PC-9 (cell line): Measurements from ENCODE around the gene ALKBH7. TPM values are rescaled to one million over a fixed set of nuclear protein-coding genes. Genes with fewer than 3 reads are reported as not detected.

Experiments used
- BruUV-seq: library from RNA; stranded (reverse); fragments of 400-500 nt; replicated peaks from 2 replicates; lab custom pipeline; 2021; lab: Mats Ljungman, UMichigan
- CTCF ChIA-PET: fragments of 300-600 bp; sonication (Branson Sonifier 250); formaldehyde crosslinking; loops from one replicate; lab custom pipeline; 2022; ENCODE audit warnings: antibody characterized with exemption; lab: Charles Lee
- POLR2A ChIA-PET: fragments of 300-600 bp; sonication (Branson Sonifier 250); formaldehyde crosslinking; loops from one replicate; lab custom pipeline; 2022; ENCODE audit warnings: antibody characterized with exemption; ENCODE audit not compliant: unreplicated experiment; lab: Charles Lee
- DNase-seq, 2 experiments: peaks; one replicate each; pipeline versions ENCODE4 v3.0.0 to v3.0.0-alpha.2; 2015 to 2022; ENCODE audit warnings: mixed read lengths in 1 of 2
- H2AFZ ChIP-seq: fragments of 200-600 bp; sonication (generic); 2 replicates; pipeline ENCODE4 v1.8.1; 2017; ENCODE audit warnings: antibody characterized with exemption
- H3F3A ChIP-seq: fragments of 200-600 bp; sonication (generic); 2 replicates; pipeline ENCODE4 v1.8.1; 2017; ENCODE audit warnings: antibody characterized with exemption, mild to moderate bottlenecking, low read depth; ENCODE audit not compliant: insufficient read depth
- H3K27ac ChIP-seq: fragments of 200-600 bp; sonication (generic); 2 replicates; pipeline ENCODE4 v1.6.1; 2016; ENCODE audit warnings: mixed run types
- H3K27me3 ChIP-seq: fragments of 200-600 bp; sonication (generic); 2 replicates; pipeline ENCODE4 v1.6.1; 2016; ENCODE audit warnings: low read depth, mixed run types; ENCODE audit not compliant: insufficient read depth
- H3K36me3 ChIP-seq: fragments of 200-600 bp; sonication (generic); 2 replicates; pipeline ENCODE4 v1.6.1; 2016; ENCODE audit warnings: low read depth, mixed run types
- H3K4me1 ChIP-seq: fragments of 200-600 bp; sonication (generic); replicated peaks from 2 replicates; pipeline ENCODE4 v1.6.1; 2016; ENCODE audit warnings: mixed run types; ENCODE audit not compliant: insufficient read depth
- H3K4me2 ChIP-seq: fragments of 200-600 bp; sonication (generic); 2 replicates; pipeline ENCODE4 v1.6.1; 2017; ENCODE audit warnings: mixed run types
- H3K4me3 ChIP-seq: fragments of 200-600 bp; sonication (generic); 2 replicates; pipeline ENCODE4 v1.6.1; 2016; ENCODE audit warnings: mixed run types
- H3K79me2 ChIP-seq: fragments of 200-600 bp; sonication (generic); 2 replicates; pipeline ENCODE4 v1.6.1; 2017; ENCODE audit warnings: low read depth, mixed run types
- H3K9me2 ChIP-seq: fragments of 200-600 bp; sonication (generic); 2 replicates; pipeline ENCODE4 v1.8.1; 2017; ENCODE audit warnings: mild to moderate bottlenecking; ENCODE audit not compliant: insufficient read depth
- H3K9me3 ChIP-seq: fragments of 200-600 bp; sonication (generic); 2 replicates; pipeline ENCODE4 v1.8.1; 2016; ENCODE audit warnings: low read depth; ENCODE audit not compliant: insufficient read depth
- H4K20me1 ChIP-seq: fragments of 200-600 bp; sonication (generic); 2 replicates; pipeline ENCODE4 v1.8.1; 2017; ENCODE audit not compliant: insufficient read depth
- EZH2 ChIP-seq: fragments of 200-600 bp; sonication (generic); IDR thresholded peaks from 2 replicates; pipeline ENCODE4 v1.8.0; 2017; ENCODE audit warnings: antibody characterized with exemption, low read depth
- intact Hi-C: fragments of 100-400 bp; cut with micrococcal nuclease; formaldehyde crosslinking; loops from one replicate; pipeline ENCODE4 v1.10.0; 2022; ENCODE audit not compliant: unreplicated experiment
- total RNA-seq: library from RNA; stranded (reverse); gene quantifications from 2 replicates; pipeline ENCODE4 v1.2.3, GENCODE V29; 2021
- TF ChIP-seq, protein P1 (sequence below): fragments of 200-600 bp; sonication (generic); conservative IDR thresholded peaks from 2 replicates; pipeline ENCODE4 v1.6.1; 2017; ENCODE audit warnings: mixed run types, antibody characterized with exemption, mild to moderate bottlenecking, moderate library complexity

Gene ALKBH7
- total RNA-seq, 1 experiment from 2014 or later: 53.6 TPM

DNA sequence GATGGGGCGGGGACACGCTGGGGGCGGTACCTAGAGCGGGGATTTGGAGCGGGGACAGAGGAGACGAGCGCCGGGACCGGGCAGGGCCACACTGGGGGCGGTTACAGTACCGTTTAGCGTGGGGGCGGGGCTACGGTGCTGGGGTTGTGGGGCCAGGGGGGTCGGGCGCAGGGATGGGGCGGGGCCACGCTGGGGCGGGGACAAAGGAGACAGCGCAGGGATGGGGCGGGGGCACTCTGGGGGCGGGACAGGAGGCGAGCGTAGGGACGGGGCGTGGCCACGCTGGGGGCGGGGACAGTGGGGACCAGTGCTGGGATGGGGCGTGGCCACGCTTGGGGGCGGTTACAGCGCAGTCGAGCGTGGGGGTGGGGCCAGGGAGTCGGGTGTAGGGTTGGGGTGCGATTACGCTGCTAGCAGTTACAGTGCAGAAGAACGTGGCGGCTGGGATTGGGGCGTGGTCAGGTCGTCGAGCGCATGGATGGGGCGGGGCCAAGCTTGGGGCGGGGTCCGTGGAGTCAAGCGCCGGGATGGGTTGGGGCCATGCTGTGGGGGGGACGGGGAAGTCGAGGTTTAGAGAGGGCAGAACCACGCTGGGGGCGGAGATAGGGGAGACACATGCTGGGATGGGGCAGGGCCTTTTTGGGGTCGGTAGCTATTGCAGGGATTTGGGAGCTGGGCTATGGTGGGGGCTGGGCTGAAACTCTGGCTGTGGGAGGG lies 660 bp downstream of the ALKBH7 start:
- Histone ChIP-seq H3F3A (0 out of 2 replicates have a peak, but pooled peaks cover 3% of the 10 kb centered on the region), H3K9me3 (no peaks in the 10 kb centered on the region), H3K27me3 (no peaks in the 10 kb centered on the region), H3K4me2 (peak overlapping the region; percentile 74), H3K36me3 (no peaks in the 10 kb centered on the region), H2AFZ (peak overlapping the region; percentile 80), H3K27ac (peak overlapping the region; percentile 79), H3K4me3 (peak overlapping the region; percentile 90), H4K20me1 (no peaks in the 10 kb centered on the region), H3K9me2 (no peaks in the 10 kb centered on the region), H3K79me2 (no peaks in the 10 kb centered on the region), H3K4me1 (no peaks in the 10 kb centered on the region)
- BruUV-seq: no TSS peak
- CTCF ChIA-PET: no interaction called here
- TF ChIP-seq, protein P1, sequence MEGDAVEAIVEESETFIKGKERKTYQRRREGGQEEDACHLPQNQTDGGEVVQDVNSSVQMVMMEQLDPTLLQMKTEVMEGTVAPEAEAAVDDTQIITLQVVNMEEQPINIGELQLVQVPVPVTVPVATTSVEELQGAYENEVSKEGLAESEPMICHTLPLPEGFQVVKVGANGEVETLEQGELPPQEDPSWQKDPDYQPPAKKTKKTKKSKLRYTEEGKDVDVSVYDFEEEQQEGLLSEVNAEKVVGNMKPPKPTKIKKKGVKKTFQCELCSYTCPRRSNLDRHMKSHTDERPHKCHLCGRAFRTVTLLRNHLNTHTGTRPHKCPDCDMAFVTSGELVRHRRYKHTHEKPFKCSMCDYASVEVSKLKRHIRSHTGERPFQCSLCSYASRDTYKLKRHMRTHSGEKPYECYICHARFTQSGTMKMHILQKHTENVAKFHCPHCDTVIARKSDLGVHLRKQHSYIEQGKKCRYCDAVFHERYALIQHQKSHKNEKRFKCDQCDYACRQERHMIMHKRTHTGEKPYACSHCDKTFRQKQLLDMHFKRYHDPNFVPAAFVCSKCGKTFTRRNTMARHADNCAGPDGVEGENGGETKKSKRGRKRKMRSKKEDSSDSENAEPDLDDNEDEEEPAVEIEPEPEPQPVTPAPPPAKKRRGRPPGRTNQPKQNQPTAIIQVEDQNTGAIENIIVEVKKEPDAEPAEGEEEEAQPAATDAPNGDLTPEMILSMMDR: no peak
- no peak for TF ChIP-seq EZH2
- DNase-seq: peak; percentile 79 to 95
- POLR2A ChIA-PET: interaction anchor here (0.5 to 1.0 kb wide), 7 partner anchors 12 to 458 kb away, joined by 3 to 18 read pairs (median 5); partner anchors contain the start of gene CLPP
- intact Hi-C loops: loop anchor here (1.0 kb wide), 1 partner anchor 20 kb away; the partner anchor contains the start of gene GTF2F1

DNA sequence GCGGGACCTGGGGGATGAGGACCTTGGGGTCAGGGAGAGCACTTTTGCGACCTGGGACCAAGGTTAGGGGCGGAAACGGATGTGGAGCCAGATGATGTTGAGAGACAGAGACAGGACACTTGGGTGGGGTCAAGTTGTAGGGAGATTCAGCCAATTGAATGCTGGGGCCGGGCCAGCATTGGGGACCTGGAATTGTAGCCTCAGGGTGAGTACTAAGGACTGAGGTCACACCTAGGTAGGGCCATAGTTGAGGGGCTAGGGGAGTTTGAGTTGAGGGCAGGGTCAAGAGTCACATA lies 1.2 kb downstream of the ALKBH7 start:
- H3K4me2 ChIP-seq: peak overlapping the region; percentile 74
- DNase-seq: no peak
- CTCF ChIA-PET: no interaction called here
- H3K27ac ChIP-seq: no peak overlapping the region
- TF ChIP-seq EZH2: no peak
- TF ChIP-seq, protein P1: no peak
- intact Hi-C loops: loop anchor here (1.0 kb wide), 1 partner anchor 20 kb away; the partner anchor contains the start of gene GTF2F1
- H3K79me2 ChIP-seq: no peaks in the 10 kb centered on the region
- H3K4me3 ChIP-seq: peak overlapping the region; percentile 51; the same call in 1 of the 2 replicates
- H3K4me1 ChIP-seq: no peaks in the 10 kb centered on the region
- BruUV-seq: no TSS peak
- no peaks in the 10 kb centered on the region for H3K36me3 ChIP-seq
- H3K9me3 ChIP-seq: no peaks in the 10 kb centered on the region
- H2AFZ ChIP-seq: peak overlapping the region; percentile 62; the same call in 1 of the 2 replicates
- H3K27me3 ChIP-seq: no peaks in the 10 kb centered on the region
- H4K20me1 ChIP-seq: no peaks in the 10 kb centered on the region
- 0 out of 2 replicates have a peak, but pooled peaks cover 3% of the 10 kb centered on the region for H3F3A ChIP-seq
- POLR2A ChIA-PET: interaction anchor here (0.6 to 0.8 kb wide), 2 partner anchors 16 to 457 kb away, joined by 7 to 18 read pairs; no protein-coding TSS in a partner anchor
- no peaks in the 10 kb centered on the region for H3K9me2 ChIP-seq

DNA sequence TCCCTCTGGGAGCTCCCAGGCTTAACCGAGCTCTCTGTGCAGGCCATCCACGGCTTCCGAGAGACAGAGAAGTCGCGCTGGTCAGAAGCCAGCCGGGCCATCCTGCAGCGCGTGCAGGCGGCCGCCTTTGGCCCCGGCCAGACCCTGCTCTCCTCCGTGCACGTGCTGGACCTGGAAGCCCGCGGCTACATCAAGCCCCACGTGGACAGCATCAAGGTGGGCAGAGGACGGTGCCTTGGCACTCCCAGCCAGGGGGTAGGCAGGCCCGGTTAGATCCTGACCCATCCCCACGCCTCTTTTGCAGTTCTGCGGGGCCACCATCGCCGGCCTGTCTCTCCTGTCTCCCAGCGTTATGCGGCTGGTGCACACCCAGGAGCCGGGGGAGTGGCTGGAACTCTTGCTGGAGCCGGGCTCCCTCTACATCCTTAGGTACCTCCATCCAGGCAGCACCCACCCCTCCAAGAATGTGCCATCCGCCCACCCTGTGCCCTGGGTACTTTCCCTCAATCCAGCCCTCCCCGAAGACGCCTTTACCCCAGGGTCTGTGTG lies 1.6 kb downstream of the ALKBH7 start:
- intact Hi-C loops: no loop called here
- no peak overlapping the region for H2AFZ ChIP-seq
- TF ChIP-seq EZH2: no peak
- TF ChIP-seq, protein P1: no peak

More for the DNA sequence above, 1.6 kb downstream of the ALKBH7 start:
- H3F3A ChIP-seq: 0 out of 2 replicates have a peak, but pooled peaks cover 3% of the 10 kb centered on the region
- BruUV-seq: TSS peak; percentile 17
- no peaks in the 10 kb centered on the region for H3K9me2 ChIP-seq
- H3K9me3 ChIP-seq: no peaks in the 10 kb centered on the region
- CTCF ChIA-PET: no interaction called here
- no peaks in the 10 kb centered on the region for H3K4me1 ChIP-seq
- H3K4me2 ChIP-seq: peak overlapping the region; percentile 74; the same call in 1 of the 2 replicates
- no peaks in the 10 kb centered on the region for H3K36me3 ChIP-seq
- H3K27ac ChIP-seq: no peak overlapping the region
- POLR2A ChIA-PET: no interaction called here
- H3K79me2 ChIP-seq: no peaks in the 10 kb centered on the region
- no peaks in the 10 kb centered on the region for H4K20me1 ChIP-seq
- DNase-seq: no peak
- H3K4me3 ChIP-seq: no peak overlapping the region; the same call in 1 of the 2 replicates
- no peaks in the 10 kb centered on the region for H3K27me3 ChIP-seq
